ENCODE measurements around the gene CBLL1. TPM values are rescaled to one million over a fixed set of nuclear protein-coding genes. Genes with fewer than 3 reads are reported as not detected.

CBLL1 gene
- total and polyA plus RNA-seq, 2 of the 13 experiments (the other 11 are each of a cell fraction or from before 2014, with no cell fraction given), result 8.8 to 10.5 TPM

- TF ChIP-seq, protein P1, sequence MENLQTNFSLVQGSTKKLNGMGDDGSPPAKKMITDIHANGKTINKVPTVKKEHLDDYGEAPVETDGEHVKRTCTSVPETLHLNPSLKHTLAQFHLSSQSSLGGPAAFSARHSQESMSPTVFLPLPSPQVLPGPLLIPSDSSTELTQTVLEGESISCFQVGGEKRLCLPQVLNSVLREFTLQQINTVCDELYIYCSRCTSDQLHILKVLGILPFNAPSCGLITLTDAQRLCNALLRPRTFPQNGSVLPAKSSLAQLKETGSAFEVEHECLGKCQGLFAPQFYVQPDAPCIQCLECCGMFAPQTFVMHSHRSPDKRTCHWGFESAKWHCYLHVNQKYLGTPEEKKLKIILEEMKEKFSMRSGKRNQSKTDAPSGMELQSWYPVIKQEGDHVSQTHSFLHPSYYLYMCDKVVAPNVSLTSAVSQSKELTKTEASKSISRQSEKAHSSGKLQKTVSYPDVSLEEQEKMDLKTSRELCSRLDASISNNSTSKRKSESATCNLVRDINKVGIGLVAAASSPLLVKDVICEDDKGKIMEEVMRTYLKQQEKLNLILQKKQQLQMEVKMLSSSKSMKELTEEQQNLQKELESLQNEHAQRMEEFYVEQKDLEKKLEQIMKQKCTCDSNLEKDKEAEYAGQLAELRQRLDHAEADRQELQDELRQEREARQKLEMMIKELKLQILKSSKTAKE (CRISPR knock-in tag; IDR thresholded peaks at IDR 0.05; ENCODE audit: borderline replicate concordance), result peak; percentile 83
- TF ChIP-seq RFXANK (CRISPR knock-in tag; IDR thresholded peaks at IDR 0.05) (peak; percentile 50; the same call in 1 of the 2 replicates), PHB2 (IDR thresholded peaks at IDR 0.05; ENCODE audit: partially characterized antibody) (no peak), ZFY (CRISPR knock-in tag; IDR thresholded peaks at IDR 0.05) (peak; percentile 73), MYC (CRISPR knock-in tag; IDR thresholded peaks at IDR 0.05; ENCODE audit: borderline replicate concordance) (peak; percentile 36; the same call in 1 of the 2 replicates), DNMT3B (CRISPR knock-in tag; conservative IDR thresholded peaks at IDR 0.05) (no peak; the same call in 1 of the 2 replicates), FOXO1 (CRISPR knock-in tag; IDR thresholded peaks at IDR 0.05) (peak; percentile 96), ZNF737 (CRISPR knock-in tag; IDR thresholded peaks at IDR 0.05; ENCODE audit: borderline replicate concordance) (no peak), MTF2 (CRISPR knock-in tag; IDR thresholded peaks at IDR 0.05; ENCODE audit: borderline replicate concordance) (no peak), CENPX (CRISPR knock-in tag; IDR thresholded peaks at IDR 0.05) (no peak), CHD4 (IDR thresholded peaks at IDR 0.05; ENCODE audit: borderline replicate concordance, low read length) (no peak), ZNF761 (CRISPR knock-in tag; conservative IDR thresholded peaks at IDR 0.05) (peak; percentile 84), TBL1XR1 (IDR thresholded peaks at IDR 0.05; ENCODE audit: borderline replicate concordance, low read length, partially characterized antibody) (peak; percentile 76), NFIC (IDR thresholded peaks at IDR 0.05; ENCODE audit: low read length) (peak; percentile 94), FLYWCH1 (CRISPR knock-in tag; IDR thresholded peaks at IDR 0.05) (no peak), ZNF75D (CRISPR knock-in tag; IDR thresholded peaks at IDR 0.05; ENCODE audit: borderline replicate concordance) (no peak), ZNF326 (CRISPR knock-in tag; IDR thresholded peaks at IDR 0.05; ENCODE audit: borderline replicate concordance) (no peak), RELA (CRISPR knock-in tag; IDR thresholded peaks at IDR 0.05) (no peak), ZFP36L2 (CRISPR knock-in tag; IDR thresholded peaks at IDR 0.05) (no peak)
- TF ChIP-seq, protein P2, sequence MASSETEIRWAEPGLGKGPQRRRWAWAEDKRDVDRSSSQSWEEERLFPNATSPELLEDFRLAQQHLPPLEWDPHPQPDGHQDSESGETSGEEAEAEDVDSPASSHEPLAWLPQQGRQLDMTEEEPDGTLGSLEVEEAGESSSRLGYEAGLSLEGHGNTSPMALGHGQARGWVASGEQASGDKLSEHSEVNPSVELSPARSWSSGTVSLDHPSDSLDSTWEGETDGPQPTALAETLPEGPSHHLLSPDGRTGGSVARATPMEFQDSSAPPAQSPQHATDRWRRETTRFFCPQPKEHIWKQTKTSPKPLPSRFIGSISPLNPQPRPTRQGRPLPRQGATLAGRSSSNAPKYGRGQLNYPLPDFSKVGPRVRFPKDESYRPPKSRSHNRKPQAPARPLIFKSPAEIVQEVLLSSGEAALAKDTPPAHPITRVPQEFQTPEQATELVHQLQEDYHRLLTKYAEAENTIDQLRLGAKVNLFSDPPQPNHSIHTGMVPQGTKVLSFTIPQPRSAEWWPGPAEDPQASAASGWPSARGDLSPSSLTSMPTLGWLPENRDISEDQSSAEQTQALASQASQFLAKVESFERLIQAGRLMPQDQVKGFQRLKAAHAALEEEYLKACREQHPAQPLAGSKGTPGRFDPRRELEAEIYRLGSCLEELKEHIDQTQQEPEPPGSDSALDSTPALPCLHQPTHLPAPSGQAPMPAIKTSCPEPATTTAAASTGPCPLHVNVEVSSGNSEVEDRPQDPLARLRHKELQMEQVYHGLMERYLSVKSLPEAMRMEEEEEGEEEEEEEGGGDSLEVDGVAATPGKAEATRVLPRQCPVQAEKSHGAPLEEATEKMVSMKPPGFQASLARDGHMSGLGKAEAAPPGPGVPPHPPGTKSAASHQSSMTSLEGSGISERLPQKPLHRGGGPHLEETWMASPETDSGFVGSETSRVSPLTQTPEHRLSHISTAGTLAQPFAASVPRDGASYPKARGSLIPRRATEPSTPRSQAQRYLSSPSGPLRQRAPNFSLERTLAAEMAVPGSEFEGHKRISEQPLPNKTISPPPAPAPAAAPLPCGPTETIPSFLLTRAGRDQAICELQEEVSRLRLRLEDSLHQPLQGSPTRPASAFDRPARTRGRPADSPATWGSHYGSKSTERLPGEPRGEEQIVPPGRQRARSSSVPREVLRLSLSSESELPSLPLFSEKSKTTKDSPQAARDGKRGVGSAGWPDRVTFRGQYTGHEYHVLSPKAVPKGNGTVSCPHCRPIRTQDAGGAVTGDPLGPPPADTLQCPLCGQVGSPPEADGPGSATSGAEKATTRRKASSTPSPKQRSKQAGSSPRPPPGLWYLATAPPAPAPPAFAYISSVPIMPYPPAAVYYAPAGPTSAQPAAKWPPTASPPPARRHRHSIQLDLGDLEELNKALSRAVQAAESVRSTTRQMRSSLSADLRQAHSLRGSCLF (CRISPR knock-in tag; IDR thresholded peaks at IDR 0.05; ENCODE audit: borderline replicate concordance), result no peak
- TF ChIP-seq, protein P3, sequence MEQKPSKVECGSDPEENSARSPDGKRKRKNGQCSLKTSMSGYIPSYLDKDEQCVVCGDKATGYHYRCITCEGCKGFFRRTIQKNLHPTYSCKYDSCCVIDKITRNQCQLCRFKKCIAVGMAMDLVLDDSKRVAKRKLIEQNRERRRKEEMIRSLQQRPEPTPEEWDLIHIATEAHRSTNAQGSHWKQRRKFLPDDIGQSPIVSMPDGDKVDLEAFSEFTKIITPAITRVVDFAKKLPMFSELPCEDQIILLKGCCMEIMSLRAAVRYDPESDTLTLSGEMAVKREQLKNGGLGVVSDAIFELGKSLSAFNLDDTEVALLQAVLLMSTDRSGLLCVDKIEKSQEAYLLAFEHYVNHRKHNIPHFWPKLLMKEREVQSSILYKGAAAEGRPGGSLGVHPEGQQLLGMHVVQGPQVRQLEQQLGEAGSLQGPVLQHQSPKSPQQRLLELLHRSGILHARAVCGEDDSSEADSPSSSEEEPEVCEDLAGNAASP (CRISPR knock-in tag; IDR thresholded peaks at IDR 0.05; ENCODE audit: borderline replicate concordance), result peak; percentile 89
- TF ChIP-seq, protein P4, sequence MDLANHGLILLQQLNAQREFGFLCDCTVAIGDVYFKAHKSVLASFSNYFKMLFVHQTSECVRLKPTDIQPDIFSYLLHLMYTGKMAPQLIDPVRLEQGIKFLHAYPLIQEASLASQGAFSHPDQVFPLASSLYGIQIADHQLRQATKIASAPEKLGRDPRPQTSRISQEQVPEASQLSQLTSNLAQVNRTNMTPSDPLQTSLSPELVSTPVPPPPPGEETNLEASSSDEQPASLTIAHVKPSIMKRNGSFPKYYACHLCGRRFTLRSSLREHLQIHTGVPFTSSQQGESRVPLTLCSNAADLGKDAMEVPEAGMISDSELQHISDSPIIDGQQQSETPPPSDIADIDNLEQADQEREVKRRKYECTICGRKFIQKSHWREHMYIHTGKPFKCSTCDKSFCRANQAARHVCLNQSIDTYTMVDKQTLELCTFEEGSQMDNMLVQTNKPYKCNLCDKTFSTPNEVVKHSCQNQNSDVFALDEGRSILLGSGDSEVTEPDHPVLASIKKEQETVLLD (CRISPR knock-in tag; IDR thresholded peaks at IDR 0.05; ENCODE audit: low read depth), result no peak
Measured at GRCh38 chr7:107779647-107780099, 35.7 kb downstream of the CBLL1 start (continued).

Data from HepG2 (cell line).